ENCODE measurements around the gene PSTPIP1. TPM values are rescaled to one million over a fixed set of nuclear protein-coding genes. Genes with fewer than 3 reads are reported as not detected.

PSTPIP1 gene
- total and polyA plus RNA-seq, 9 of the 15 experiments (the other 6 are each of a cell fraction or from before 2014, with no cell fraction given) = not detected

DNA sequence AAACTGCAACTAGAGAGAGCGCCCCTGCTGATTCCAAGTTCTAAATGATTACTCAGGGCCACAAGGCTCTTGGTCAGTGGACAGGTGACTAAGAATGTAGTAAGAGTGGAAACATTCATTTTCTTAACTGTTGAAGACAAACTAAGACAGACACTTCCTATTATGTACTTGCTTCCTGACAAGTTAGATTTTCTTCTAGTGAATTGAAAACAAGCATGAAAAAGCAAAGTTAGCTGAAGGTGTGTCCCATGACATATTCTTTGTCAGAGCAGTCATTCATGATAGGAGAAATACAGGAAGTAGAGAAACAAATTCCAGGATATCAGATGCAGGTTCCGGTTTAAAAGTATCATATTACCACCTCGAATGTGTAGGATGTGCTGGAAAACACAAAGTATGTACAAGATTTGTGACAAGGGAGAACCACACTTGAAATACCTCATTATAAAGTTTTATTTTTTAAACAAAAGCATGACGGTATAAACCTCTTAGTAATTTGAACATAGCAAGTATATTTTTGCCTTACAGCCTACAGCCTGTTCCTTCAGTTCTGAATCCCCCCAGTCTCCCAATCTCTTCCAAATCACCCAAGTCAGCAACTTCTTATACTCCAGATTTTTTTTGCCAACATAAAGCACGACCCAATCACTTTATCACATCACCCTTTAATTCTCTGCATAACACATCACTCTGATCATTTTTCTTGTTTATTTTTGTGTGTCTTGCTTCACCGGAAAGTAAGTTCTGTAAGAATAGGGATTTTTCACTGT lies 69.8 kb downstream of the PSTPIP1 start (continued):
- TF ChIP-seq FUS (optimal IDR thresholded peaks at IDR 0.05; ENCODE audit: low read depth, low read length) (no peak), ZNF143 (CRISPR knock-in tag; IDR thresholded peaks at IDR 0.05) (no peak), ZNF133 (CRISPR knock-in tag; IDR thresholded peaks at IDR 0.05) (no peak), TAF9B (IDR thresholded peaks at IDR 0.05; ENCODE audit: partially characterized antibody) (no peak), LARP7 (IDR thresholded peaks at IDR 0.05) (no peak), ZNF165 (CRISPR knock-in tag; IDR thresholded peaks at IDR 0.05; ENCODE audit: borderline replicate concordance) (no peak), DNMT1 (IDR thresholded peaks at IDR 0.05) (no peak), RFX1 (IDR thresholded peaks at IDR 0.05) (no peak), CBX2 (IDR thresholded peaks at IDR 0.05; ENCODE audit: insufficient read depth, low read length, poor library complexity, severe bottlenecking) (no peak), JUND (IDR thresholded peaks at IDR 0.05; ENCODE audit: borderline replicate concordance, low read depth, low read length) (peak; percentile 37; the same call in 1 of the 2 replicates), JUND (tag; IDR thresholded peaks at IDR 0.05; ENCODE audit: borderline replicate concordance, low read depth, low read length) (no peak; the same call in 2 of the 3 replicates), NR2C2 (CRISPR knock-in tag; IDR thresholded peaks at IDR 0.05) (no peak), NR2C2 (tag; IDR thresholded peaks at IDR 0.05) (peak; percentile 34; the same call in 1 of the 2 replicates), KDM4B (IDR thresholded peaks at IDR 0.05; ENCODE audit: borderline replicate concordance in 2 of 2, low read depth in 1 of 2) (no peak), SP1 (CRISPR knock-in tag; IDR thresholded peaks at IDR 0.05) (no peak), EHMT2 (IDR thresholded peaks at IDR 0.05) (no peak)
- TF ChIP-seq, protein P1, sequence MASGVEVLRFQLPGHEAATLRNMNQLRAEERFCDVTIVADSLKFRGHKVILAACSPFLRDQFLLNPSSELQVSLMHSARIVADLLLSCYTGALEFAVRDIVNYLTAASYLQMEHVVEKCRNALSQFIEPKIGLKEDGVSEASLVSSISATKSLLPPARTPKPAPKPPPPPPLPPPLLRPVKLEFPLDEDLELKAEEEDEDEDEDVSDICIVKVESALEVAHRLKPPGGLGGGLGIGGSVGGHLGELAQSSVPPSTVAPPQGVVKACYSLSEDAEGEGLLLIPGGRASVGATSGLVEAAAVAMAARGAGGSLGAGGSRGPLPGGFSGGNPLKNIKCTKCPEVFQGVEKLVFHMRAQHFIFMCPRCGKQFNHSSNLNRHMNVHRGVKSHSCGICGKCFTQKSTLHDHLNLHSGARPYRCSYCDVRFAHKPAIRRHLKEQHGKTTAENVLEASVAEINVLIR (CRISPR knock-in tag; IDR thresholded peaks at IDR 0.05) = no peak
- TF ChIP-seq, protein P2, sequence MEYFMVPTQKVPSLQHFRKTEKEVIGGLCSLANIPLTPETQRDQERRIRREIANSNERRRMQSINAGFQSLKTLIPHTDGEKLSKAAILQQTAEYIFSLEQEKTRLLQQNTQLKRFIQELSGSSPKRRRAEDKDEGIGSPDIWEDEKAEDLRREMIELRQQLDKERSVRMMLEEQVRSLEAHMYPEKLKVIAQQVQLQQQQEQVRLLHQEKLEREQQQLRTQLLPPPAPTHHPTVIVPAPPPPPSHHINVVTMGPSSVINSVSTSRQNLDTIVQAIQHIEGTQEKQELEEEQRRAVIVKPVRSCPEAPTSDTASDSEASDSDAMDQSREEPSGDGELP (CRISPR knock-in tag; IDR thresholded peaks at IDR 0.05; ENCODE audit: borderline replicate concordance) = no peak
- TF ChIP-seq, protein P3, sequence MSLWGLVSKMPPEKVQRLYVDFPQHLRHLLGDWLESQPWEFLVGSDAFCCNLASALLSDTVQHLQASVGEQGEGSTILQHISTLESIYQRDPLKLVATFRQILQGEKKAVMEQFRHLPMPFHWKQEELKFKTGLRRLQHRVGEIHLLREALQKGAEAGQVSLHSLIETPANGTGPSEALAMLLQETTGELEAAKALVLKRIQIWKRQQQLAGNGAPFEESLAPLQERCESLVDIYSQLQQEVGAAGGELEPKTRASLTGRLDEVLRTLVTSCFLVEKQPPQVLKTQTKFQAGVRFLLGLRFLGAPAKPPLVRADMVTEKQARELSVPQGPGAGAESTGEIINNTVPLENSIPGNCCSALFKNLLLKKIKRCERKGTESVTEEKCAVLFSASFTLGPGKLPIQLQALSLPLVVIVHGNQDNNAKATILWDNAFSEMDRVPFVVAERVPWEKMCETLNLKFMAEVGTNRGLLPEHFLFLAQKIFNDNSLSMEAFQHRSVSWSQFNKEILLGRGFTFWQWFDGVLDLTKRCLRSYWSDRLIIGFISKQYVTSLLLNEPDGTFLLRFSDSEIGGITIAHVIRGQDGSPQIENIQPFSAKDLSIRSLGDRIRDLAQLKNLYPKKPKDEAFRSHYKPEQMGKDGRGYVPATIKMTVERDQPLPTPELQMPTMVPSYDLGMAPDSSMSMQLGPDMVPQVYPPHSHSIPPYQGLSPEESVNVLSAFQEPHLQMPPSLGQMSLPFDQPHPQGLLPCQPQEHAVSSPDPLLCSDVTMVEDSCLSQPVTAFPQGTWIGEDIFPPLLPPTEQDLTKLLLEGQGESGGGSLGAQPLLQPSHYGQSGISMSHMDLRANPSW (CRISPR knock-in tag; IDR thresholded peaks at IDR 0.05) = no peak

Measured in K562 (cell line).